Measurements from ENCODE around the gene SLX4.

DNA sequence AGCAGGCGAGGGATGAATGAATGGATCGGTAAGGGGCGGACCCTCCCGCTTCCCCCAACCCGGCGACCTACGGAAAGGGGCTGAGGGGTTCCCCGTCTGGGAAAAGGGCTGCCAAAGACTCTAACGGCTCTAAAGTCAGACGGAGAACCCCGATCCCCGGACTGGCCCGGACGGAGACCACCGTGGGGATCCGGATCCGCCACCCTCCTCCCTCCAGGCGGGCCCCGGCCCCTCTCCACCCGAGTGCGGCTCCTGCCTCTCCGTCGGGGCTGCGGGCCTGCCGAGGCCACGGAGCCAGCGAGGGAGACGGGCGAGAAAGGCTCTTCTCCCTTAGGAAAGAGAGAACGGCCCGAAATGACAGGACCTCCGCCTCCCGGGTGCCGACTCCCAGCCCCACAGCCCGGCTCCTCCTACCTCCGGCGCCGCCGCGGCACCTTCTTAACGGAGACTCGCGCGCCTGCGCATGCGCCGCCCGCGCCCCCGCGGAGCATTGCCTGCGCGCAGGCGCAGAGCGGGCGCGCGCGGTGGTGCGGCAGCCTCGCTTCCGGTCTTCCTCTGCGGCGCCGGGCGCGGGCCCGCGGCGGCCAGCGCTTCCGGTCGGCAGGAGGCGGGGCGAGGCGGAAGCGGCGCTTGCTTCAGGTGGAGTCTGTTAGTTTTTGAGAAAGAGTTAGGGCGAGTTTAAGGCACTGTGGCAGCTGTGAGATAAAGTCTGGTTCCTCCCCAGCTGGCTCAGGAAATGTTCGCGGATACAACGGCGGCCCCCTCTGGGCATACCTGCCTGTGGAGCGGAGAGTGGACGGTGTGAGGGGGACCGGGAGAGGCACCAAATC is at the start of gene SLX4:
- TF ChIP-seq POLR2A (IDR thresholded peaks at IDR 0.05) = peak; percentile 26 to 66
- TF ChIP-seq, protein P1, sequence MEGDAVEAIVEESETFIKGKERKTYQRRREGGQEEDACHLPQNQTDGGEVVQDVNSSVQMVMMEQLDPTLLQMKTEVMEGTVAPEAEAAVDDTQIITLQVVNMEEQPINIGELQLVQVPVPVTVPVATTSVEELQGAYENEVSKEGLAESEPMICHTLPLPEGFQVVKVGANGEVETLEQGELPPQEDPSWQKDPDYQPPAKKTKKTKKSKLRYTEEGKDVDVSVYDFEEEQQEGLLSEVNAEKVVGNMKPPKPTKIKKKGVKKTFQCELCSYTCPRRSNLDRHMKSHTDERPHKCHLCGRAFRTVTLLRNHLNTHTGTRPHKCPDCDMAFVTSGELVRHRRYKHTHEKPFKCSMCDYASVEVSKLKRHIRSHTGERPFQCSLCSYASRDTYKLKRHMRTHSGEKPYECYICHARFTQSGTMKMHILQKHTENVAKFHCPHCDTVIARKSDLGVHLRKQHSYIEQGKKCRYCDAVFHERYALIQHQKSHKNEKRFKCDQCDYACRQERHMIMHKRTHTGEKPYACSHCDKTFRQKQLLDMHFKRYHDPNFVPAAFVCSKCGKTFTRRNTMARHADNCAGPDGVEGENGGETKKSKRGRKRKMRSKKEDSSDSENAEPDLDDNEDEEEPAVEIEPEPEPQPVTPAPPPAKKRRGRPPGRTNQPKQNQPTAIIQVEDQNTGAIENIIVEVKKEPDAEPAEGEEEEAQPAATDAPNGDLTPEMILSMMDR (IDR thresholded peaks at IDR 0.05) = peak in 1 of 4 experiments; percentile 8

All from gastroesophageal sphincter (tissue), 3 donors.